Ascending aorta (tissue), 2 donors: ENCODE measurements around the gene IGSF3. TPM values are rescaled to one million over a fixed set of nuclear protein-coding genes. Genes with fewer than 3 reads are reported as not detected.
"Not testable (repeated sequence)": the region's sequence is repeated elsewhere in the genome, so short reads cannot be mapped to it uniquely, and the experiment has no call there.

Source experiments
- DNase-seq, 2 donors: peaks; one replicate each; pipeline ENCODE4 v3.0.0-alpha.2; 2019; ENCODE audit warnings: low spot score in 2 of 2
- H3K27ac ChIP-seq, 2 donors: fragments of 200-600 bp; sonication (generic); one replicate each; pipeline ENCODE4 v1.5.1; 2016 to 2017; ENCODE audit warnings: mild to moderate bottlenecking in 1 of 2
- H3K27me3 ChIP-seq: fragments of 200-600 bp; sonication (generic); one replicate; pipeline ENCODE4 v1.5.1; 2017
- H3K36me3 ChIP-seq, 2 donors: fragments of 200-600 bp; sonication (generic); one replicate each; pipeline ENCODE4 v1.5.1; 2016
- H3K4me1 ChIP-seq, 2 donors: fragments of 200-600 bp; sonication (generic); one replicate each; pipeline ENCODE4 v1.5.1; 2016 to 2017; ENCODE audit warnings: mild to moderate bottlenecking in 1 of 2
- H3K4me3 ChIP-seq, 2 donors: fragments of 200-600 bp; sonication (generic); one replicate each; pipeline ENCODE4 v1.5.1; 2016 to 2017; ENCODE audit warnings: mild to moderate bottlenecking in 1 of 2
- H3K9me3 ChIP-seq, 2 donors: fragments of 200-600 bp; sonication (generic); one replicate each; pipeline ENCODE4 v1.5.1; 2016
- intact Hi-C: fragments of 100-400 bp; cut with DNase I; formaldehyde crosslinking; loops from one replicate; pipeline ENCODE4 v1.15.1; 2023
- total RNA-seq: library from RNA; depleted of rRNA; stranded (reverse); fragments of >200 nt; gene quantifications from one replicate; pipeline ENCODE4 v1.1.0, GENCODE V29; 2016
- TF ChIP-seq, protein P1 (sequence below), 3 experiments: fragments of 200-600 bp in 2 of 3; fragments of 450-650 bp in 1 of 3; sonication (generic) in 2 of 3; IDR thresholded peaks; one replicate each; pipeline ENCODE4 v1.5.1; 2016 to 2019; ENCODE audit warnings: antibody characterized with exemption in 3 of 3, mild to moderate bottlenecking in 1 of 3, moderate library complexity in 1 of 3

The IGSF3 gene
- total RNA-seq, 1 donor from 2014 or later, result 0.64 TPM

DNA sequence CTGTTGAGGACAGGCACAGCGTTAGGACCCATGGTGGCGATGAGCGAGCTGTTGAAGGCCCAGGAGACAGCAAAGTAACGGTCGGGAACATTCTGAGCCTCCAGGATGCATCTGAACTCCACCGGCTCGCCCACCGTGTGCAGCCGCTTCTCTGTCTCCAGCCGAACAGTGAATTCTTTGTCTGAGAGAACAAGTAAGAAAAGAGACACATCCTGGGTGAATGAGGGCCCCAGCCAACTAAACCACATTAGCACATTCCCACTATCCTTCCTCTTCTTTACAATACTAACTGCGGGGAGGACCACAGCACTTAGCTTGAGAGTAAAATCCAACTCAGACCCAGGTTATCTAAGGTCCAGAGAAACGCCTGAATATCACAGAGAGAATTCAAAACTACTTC is 59.4 kb downstream of the IGSF3 start:
- intact Hi-C loops, H3K4me3 ChIP-seq, H3K36me3 ChIP-seq, H3K4me1 ChIP-seq, H3K9me3 ChIP-seq, H3K27ac ChIP-seq, DNase-seq, H3K27me3 ChIP-seq: not testable (repeated sequence)

DNA sequence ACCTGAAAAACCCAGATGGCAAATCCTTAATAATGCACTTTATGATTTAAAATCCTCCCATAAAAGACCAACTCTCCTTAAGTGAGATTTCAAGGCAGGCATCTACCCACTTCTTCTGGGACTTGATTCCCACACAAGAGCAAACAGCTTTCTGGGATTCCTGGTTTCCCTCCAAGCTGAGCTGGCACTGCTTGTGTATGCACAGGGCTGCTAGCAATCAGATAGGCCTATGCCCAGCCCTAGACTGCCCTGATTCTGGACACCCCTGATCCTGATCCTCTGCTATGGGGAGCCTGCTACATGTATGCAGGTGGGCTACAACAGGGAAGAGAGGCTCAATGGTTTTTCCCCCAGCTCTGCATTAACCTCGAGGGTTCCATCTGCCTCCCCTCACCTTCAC is 60.1 kb downstream of the IGSF3 start:
- DNase-seq, intact Hi-C loops, H3K4me1 ChIP-seq, H3K36me3 ChIP-seq, H3K4me3 ChIP-seq, H3K27ac ChIP-seq, H3K9me3 ChIP-seq, H3K27me3 ChIP-seq: not testable (repeated sequence)

DNA sequence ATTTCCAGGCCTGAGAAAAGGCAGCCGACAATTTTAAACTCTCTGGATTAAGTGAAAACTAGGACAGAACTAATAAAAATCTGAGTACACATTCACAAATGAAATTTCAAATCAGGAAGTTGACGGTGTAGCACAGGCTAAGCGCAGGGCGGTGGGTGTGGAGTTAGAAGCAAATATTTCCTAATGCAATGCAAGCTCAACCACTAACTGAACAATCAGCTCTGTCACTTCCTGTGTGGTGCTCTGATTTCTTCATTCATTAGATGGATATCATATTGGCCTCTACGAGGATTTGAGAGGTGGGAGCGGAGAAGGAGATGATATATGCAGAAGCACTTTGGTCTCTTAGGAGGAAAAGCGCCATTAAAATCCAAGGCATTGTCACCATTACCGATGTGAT is 61.5 kb downstream of the IGSF3 start:
- intact Hi-C loops, H3K27me3 ChIP-seq, H3K9me3 ChIP-seq, H3K36me3 ChIP-seq, H3K4me1 ChIP-seq, H3K4me3 ChIP-seq, DNase-seq, H3K27ac ChIP-seq: not testable (repeated sequence)

DNA sequence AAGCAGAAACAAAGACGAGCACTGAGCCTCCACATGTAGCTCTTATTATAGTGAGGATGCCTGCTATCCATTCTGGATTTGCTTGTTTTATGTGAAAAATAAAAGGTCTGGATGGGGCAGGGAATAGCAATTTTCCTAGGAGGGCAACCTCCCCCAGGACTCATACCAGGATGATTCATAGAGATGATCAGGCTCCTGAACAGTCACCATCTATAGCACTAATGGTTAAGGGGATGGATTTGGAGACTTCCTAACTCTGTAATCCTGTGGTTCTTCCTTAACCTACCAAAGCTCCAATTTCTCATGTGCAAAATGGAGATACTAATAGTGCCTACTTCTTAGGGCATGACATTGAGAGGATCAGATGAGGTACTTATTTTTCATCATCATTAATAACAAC is 62.2 kb downstream of the IGSF3 start:
- TF ChIP-seq, protein P1, sequence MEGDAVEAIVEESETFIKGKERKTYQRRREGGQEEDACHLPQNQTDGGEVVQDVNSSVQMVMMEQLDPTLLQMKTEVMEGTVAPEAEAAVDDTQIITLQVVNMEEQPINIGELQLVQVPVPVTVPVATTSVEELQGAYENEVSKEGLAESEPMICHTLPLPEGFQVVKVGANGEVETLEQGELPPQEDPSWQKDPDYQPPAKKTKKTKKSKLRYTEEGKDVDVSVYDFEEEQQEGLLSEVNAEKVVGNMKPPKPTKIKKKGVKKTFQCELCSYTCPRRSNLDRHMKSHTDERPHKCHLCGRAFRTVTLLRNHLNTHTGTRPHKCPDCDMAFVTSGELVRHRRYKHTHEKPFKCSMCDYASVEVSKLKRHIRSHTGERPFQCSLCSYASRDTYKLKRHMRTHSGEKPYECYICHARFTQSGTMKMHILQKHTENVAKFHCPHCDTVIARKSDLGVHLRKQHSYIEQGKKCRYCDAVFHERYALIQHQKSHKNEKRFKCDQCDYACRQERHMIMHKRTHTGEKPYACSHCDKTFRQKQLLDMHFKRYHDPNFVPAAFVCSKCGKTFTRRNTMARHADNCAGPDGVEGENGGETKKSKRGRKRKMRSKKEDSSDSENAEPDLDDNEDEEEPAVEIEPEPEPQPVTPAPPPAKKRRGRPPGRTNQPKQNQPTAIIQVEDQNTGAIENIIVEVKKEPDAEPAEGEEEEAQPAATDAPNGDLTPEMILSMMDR (IDR thresholded peaks at IDR 0.05), result no peak
- DNase-seq, result no peak
- no peaks in the 10 kb centered on the region for H3K4me1 ChIP-seq
- intact Hi-C loops, result no loop called here
- no peaks in the 10 kb centered on the region for H3K9me3 ChIP-seq
- no peak overlapping the region for H3K27ac ChIP-seq
- H3K36me3 ChIP-seq, result no peaks in the 10 kb centered on the region
- no peak overlapping the region for H3K4me3 ChIP-seq
- H3K27me3 ChIP-seq, result no peaks in the 10 kb centered on the region

DNA sequence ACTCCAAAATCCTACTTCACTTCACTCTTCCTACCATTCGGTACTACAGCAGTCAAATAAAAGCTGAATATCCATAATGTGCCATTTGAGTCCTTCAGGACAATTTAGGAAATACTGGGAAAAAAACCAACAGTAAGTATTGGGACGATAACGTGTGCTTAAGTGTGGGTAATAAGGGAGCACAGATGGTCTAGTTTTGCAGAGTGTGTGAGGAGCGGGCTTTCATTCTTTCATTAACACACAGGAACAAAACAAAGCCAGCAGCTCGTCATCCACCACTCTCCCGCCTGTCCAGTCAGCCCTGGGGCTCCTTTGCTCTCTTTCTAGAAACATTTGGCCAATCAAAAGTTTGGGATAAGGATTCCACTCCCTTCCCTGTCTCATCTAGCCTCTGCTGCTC is 63.1 kb downstream of the IGSF3 start:
- DNase-seq, H3K27me3 ChIP-seq, H3K36me3 ChIP-seq, intact Hi-C loops, H3K4me1 ChIP-seq, H3K4me3 ChIP-seq, H3K27ac ChIP-seq, H3K9me3 ChIP-seq: not testable (repeated sequence)

DNA sequence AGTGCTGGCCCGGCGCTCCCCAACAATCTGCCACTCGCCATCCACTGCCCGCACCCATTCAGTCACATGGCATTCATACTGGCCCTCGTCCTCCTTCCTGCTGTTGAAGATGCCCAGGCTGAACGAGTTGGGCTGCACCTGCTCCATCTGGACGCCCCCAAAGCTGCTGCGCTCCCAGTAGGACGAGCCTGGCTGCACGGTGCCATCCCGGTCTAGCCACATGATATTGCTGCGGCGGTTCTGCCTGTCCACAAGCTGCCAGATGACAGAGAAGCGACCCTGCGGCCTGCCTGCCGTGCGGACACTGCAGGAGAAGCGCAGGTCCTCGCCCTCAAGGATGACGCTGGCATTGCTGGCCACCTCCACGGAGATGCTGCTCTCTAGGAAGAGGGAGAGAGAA is 63.9 kb downstream of the IGSF3 start:
- H3K36me3 ChIP-seq, H3K4me3 ChIP-seq, H3K27me3 ChIP-seq, intact Hi-C loops, DNase-seq, H3K27ac ChIP-seq, H3K9me3 ChIP-seq, H3K4me1 ChIP-seq: not testable (repeated sequence)

DNA sequence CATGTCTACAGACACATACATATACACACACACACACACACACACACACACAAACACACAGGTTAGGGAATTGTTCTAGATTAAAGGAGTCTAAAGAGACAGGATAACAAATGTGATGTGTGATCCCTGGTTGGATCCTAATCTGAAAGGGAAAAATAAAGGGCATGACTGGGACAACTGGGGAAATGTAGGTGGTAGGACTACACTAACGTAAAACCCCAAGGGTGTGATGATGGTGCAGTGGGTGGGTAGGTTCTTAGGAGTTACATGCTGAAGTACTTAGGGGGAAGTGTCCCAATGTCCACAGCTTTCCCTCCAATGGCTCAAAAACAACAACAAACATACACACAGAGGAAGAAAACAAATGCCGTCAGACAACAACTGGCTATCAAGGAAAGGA is 68.2 kb downstream of the IGSF3 start:
- H3K27ac ChIP-seq, DNase-seq, H3K36me3 ChIP-seq, H3K4me1 ChIP-seq, intact Hi-C loops, H3K4me3 ChIP-seq, H3K27me3 ChIP-seq, H3K9me3 ChIP-seq: not testable (repeated sequence)

DNA sequence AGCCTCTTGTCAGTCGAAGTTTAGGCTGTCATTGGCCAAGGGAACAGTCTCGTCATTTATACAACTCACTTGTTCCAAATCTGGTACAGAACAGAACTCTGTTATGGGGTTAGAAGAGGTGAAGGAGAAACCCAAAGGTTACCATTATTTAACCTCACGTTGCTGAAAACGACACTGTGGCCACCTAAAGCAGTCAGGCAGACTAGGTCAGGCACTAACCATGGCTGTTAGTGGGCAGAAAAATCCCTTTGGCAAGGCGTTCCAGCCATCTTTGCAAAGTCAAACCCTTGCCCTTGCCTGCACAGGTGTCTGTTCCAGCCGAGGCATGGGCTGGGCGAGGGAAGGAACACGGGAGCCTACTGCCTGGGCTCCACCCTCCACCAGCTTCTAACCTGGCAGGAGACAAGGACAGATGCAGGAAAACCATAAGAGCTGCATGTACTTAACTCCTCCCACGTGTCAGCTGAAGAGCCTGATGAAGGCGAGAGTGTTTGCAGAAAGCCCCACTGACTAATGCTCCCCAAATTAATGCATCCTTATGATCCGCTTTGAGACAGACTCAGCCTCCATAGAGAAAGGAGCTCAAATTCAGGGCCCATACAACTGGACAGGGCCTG is 69.0 kb downstream of the IGSF3 start:
- H3K4me3 ChIP-seq, H3K27me3 ChIP-seq, H3K4me1 ChIP-seq, DNase-seq, H3K27ac ChIP-seq, intact Hi-C loops, H3K36me3 ChIP-seq, H3K9me3 ChIP-seq: not testable (repeated sequence)

DNA sequence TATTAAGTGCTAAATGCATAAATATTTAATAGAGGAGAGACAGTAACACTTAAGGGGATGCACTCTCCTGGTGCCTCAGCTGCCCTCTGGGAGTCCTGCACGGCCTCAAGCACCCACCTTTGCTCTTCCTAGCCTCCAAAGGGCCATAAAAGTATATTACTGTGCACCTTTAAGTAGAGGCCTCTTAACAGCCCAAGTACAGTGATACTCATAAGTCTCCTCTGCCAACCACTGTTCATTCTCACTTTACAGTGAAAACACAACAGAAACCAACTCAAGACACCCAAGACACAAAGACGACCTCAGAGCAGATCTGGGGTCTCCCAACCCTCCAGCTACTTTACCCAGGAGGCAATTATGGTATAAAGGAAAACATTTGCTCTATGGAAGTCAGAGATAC is 70.1 kb downstream of the IGSF3 start:
- H3K4me1 ChIP-seq, H3K27me3 ChIP-seq, H3K27ac ChIP-seq, H3K9me3 ChIP-seq, H3K4me3 ChIP-seq, DNase-seq, H3K36me3 ChIP-seq, intact Hi-C loops: not testable (repeated sequence)

DNA sequence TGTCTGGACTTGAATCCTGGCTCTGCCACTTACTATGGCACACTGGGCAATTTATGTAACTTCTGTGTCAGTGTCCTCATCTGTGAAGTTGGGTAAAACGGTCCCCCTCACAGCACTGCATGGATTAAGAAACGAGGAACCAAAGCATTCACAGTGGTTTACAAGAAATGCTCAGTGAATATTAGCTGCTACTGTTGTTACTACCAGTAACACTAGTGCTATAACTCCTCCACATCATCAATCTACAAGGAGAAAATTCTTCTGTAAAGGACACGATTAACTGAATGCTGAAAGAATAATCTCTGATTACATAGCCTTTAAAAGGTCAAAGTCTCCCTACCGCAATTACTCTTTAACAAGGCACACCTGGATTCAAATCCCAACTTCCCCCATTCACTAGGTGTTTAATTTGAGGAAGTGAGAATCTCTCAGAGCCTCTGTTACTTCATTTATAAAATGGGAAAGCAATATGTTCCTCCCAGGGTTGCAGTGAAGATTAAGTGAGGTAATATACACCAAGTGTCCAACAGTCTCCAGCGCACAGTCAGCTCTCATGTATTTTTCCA is 70.7 kb downstream of the IGSF3 start:
- not testable (repeated sequence) for H3K9me3 ChIP-seq, H3K27me3 ChIP-seq, H3K27ac ChIP-seq, H3K4me3 ChIP-seq, H3K36me3 ChIP-seq, H3K4me1 ChIP-seq, DNase-seq
- intact Hi-C loops, result loop anchor here (1.0 kb wide), 1 partner anchor 23 kb away; no protein-coding TSS in a partner anchor
